ENCODE data around the gene CCDC78.
A peak's percentile ranks its signal among the peaks of the same experiment; 100 is the strongest.

CCDC78 gene

GRCh38 chr16:720447-720989 lies 5.7 kb downstream of the CCDC78 start:
- H3K9me2 ChIP-seq (replicated peaks; ENCODE audit: insufficient read depth, low read length), result no peaks in the 10 kb centered on the region
- H3K9me3 ChIP-seq (ENCODE audit: insufficient read depth, low read length), result no peaks in the 10 kb centered on the region
- TF ChIP-seq, protein P1, sequence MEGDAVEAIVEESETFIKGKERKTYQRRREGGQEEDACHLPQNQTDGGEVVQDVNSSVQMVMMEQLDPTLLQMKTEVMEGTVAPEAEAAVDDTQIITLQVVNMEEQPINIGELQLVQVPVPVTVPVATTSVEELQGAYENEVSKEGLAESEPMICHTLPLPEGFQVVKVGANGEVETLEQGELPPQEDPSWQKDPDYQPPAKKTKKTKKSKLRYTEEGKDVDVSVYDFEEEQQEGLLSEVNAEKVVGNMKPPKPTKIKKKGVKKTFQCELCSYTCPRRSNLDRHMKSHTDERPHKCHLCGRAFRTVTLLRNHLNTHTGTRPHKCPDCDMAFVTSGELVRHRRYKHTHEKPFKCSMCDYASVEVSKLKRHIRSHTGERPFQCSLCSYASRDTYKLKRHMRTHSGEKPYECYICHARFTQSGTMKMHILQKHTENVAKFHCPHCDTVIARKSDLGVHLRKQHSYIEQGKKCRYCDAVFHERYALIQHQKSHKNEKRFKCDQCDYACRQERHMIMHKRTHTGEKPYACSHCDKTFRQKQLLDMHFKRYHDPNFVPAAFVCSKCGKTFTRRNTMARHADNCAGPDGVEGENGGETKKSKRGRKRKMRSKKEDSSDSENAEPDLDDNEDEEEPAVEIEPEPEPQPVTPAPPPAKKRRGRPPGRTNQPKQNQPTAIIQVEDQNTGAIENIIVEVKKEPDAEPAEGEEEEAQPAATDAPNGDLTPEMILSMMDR (IDR thresholded peaks at IDR 0.05; ENCODE audit: insufficient read depth, low read length, poor library complexity, severe bottlenecking), result peak; percentile 27
- TF ChIP-seq EZH2phosphoT487 (conservative IDR thresholded peaks at IDR 0.05; ENCODE audit: low read length), result no peak
- H3K27ac ChIP-seq (ENCODE audit: low read depth, low read length), result peak overlapping the region; percentile 82
- H2AFZ ChIP-seq (ENCODE audit: low read depth, low read length, severe bottlenecking), result peak overlapping the region; percentile 48
- no peaks in the 10 kb centered on the region for H3K79me2 ChIP-seq (ENCODE audit: insufficient read depth, low read length)
- H3K36me3 ChIP-seq (ENCODE audit: low read length), result no peaks in the 10 kb centered on the region
- H3K4me2 ChIP-seq (ENCODE audit: low read depth, low read length, poor library complexity, severe bottlenecking), result peak overlapping the region; percentile 61
- 0 out of 2 replicates have a peak, but pooled peaks cover 3% of the 10 kb centered on the region for H3F3A ChIP-seq (ENCODE audit: insufficient read depth)
- H3K9ac ChIP-seq (ENCODE audit: low read length), result peak overlapping the region; percentile 99
- peak overlapping the region; percentile 80 for H3K4me3 ChIP-seq (ENCODE audit: insufficient read depth, low read length, poor library complexity, severe bottlenecking)
- no peaks in the 10 kb centered on the region; the same call in 1 of the 2 replicates for H4K20me1 ChIP-seq (ENCODE audit: low read depth, low read length)
- H3K27me3 ChIP-seq (ENCODE audit: low read length), result no peaks in the 10 kb centered on the region

GRCh38 chr16:719815-720446 lies 6.3 kb downstream of the CCDC78 start:
- 0 out of 2 replicates have a peak, but pooled peaks cover 3% of the 10 kb centered on the region for H3F3A ChIP-seq (ENCODE audit: insufficient read depth)
- peak overlapping the region; percentile 82 for H3K27ac ChIP-seq (ENCODE audit: low read depth, low read length)
- peak overlapping the region; percentile 61 for H3K4me2 ChIP-seq (ENCODE audit: low read depth, low read length, poor library complexity, severe bottlenecking)
- TF ChIP-seq, protein P1 (IDR thresholded peaks at IDR 0.05; ENCODE audit: insufficient read depth, low read length, poor library complexity, severe bottlenecking), result no peak
- no peaks in the 10 kb centered on the region; the same call in 1 of the 2 replicates for H4K20me1 ChIP-seq (ENCODE audit: low read depth, low read length)
- H3K9me3 ChIP-seq (ENCODE audit: insufficient read depth, low read length), result no peaks in the 10 kb centered on the region
- H3K9ac ChIP-seq (ENCODE audit: low read length), result peak overlapping the region; percentile 99
- H3K9me2 ChIP-seq (replicated peaks; ENCODE audit: insufficient read depth, low read length), result no peaks in the 10 kb centered on the region
- H3K27me3 ChIP-seq (ENCODE audit: low read length), result no peaks in the 10 kb centered on the region
- no peak overlapping the region for H2AFZ ChIP-seq (ENCODE audit: low read depth, low read length, severe bottlenecking)
- peak overlapping the region; percentile 80 for H3K4me3 ChIP-seq (ENCODE audit: insufficient read depth, low read length, poor library complexity, severe bottlenecking)
- H3K79me2 ChIP-seq (ENCODE audit: insufficient read depth, low read length), result no peaks in the 10 kb centered on the region
- no peaks in the 10 kb centered on the region for H3K36me3 ChIP-seq (ENCODE audit: low read length)

DNA sequence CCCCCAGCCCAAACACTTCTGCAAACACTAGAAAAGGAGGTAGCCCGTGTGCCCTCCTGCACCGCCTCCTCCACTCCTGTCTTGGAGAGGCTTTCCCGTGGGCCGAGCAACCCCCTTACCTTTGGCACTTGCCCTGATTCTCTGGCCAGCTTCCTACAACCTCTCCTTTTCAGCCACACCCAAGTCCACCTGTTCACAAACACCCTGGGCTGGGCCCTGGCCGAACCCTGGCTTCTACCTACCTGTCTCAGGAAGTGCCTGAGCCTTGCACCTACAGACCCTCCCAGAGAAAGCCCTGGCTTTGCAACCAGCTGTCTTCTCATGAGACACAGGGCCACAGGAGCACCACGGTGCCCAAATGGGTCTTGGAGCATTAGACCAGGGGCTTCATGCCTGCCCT lies 7.3 kb downstream of the CCDC78 start:
- no peaks in the 10 kb centered on the region for H3K27me3 ChIP-seq (ENCODE audit: low read length)
- H3F3A ChIP-seq (ENCODE audit: insufficient read depth), result 0 out of 2 replicates have a peak, but pooled peaks cover 3% of the 10 kb centered on the region
- no peaks in the 10 kb centered on the region for H3K36me3 ChIP-seq (ENCODE audit: low read length)
- H3K4me2 ChIP-seq (ENCODE audit: low read depth, low read length, poor library complexity, severe bottlenecking), result no peak overlapping the region
- H3K27ac ChIP-seq (ENCODE audit: low read depth, low read length), result no peak overlapping the region
- H3K9me3 ChIP-seq (ENCODE audit: insufficient read depth, low read length), result no peaks in the 10 kb centered on the region
- no peak overlapping the region for H3K9ac ChIP-seq (ENCODE audit: low read length)
- no peaks in the 10 kb centered on the region for H3K79me2 ChIP-seq (ENCODE audit: insufficient read depth, low read length)
- H4K20me1 ChIP-seq (ENCODE audit: low read depth, low read length), result no peaks in the 10 kb centered on the region; the same call in 1 of the 2 replicates
- no peak overlapping the region for H2AFZ ChIP-seq (ENCODE audit: low read depth, low read length, severe bottlenecking)
- H3K4me3 ChIP-seq (ENCODE audit: insufficient read depth, low read length, poor library complexity, severe bottlenecking), result no peak overlapping the region
- no peaks in the 10 kb centered on the region for H3K9me2 ChIP-seq (replicated peaks; ENCODE audit: insufficient read depth, low read length)
- TF ChIP-seq, protein P1 (IDR thresholded peaks at IDR 0.05; ENCODE audit: insufficient read depth, low read length, poor library complexity, severe bottlenecking), result no peak
- TF ChIP-seq EZH2phosphoT487 (conservative IDR thresholded peaks at IDR 0.05; ENCODE audit: low read length), result no peak
